Measurements from ENCODE around the gene CNTNAP2.

Gene CNTNAP2

GRCh38 chr7:146138926-146139325 is 22.3 kb downstream of the CNTNAP2 start:
- POLR2A ChIA-PET: no interaction called here
- CTCF ChIA-PET: no interaction called here
- TF ChIP-seq FOXM1 (IDR thresholded peaks at IDR 0.05; ENCODE audit: borderline replicate concordance): no peak
- no peak for TF ChIP-seq HDGF (IDR thresholded peaks at IDR 0.05; ENCODE audit: borderline replicate concordance)
- no peak for TF ChIP-seq ELF4 (IDR thresholded peaks at IDR 0.05)
- TF ChIP-seq LEF1 (IDR thresholded peaks at IDR 0.05; ENCODE audit: borderline replicate concordance): no peak
- DNase-seq (ENCODE audit: extremely low spot score): no peak

- CTCF ChIA-PET: no interaction called here
- TF ChIP-seq PKNOX1 (IDR thresholded peaks at IDR 0.05) (no peak), L3MBTL2 (conservative IDR thresholded peaks at IDR 0.05) (no peak), CTBP1 (IDR thresholded peaks at IDR 0.05; ENCODE audit: borderline replicate concordance) (no peak), FOXA1 (IDR thresholded peaks at IDR 0.05) (no peak), NFRKB (IDR thresholded peaks at IDR 0.05) (no peak), LEF1 (IDR thresholded peaks at IDR 0.05; ENCODE audit: borderline replicate concordance) (no peak), SUZ12 (IDR thresholded peaks at IDR 0.05) (no peak), HDGF (IDR thresholded peaks at IDR 0.05; ENCODE audit: borderline replicate concordance) (no peak), ZNF384 (IDR thresholded peaks at IDR 0.05) (no peak), FOXM1 (IDR thresholded peaks at IDR 0.05; ENCODE audit: borderline replicate concordance) (no peak), ELF4 (IDR thresholded peaks at IDR 0.05) (no peak), SP1 (IDR thresholded peaks at IDR 0.05) (no peak), BHLHE40 (IDR thresholded peaks at IDR 0.05; ENCODE audit: borderline replicate concordance) (no peak), TARDBP (IDR thresholded peaks at IDR 0.05) (no peak), FOXK2 (IDR thresholded peaks at IDR 0.05) (no peak), ARNT (IDR thresholded peaks at IDR 0.05) (no peak)
- DNase-seq (ENCODE audit: extremely low spot score): no peak
- POLR2A ChIA-PET: no interaction called here
These were observed 30.4 kb downstream of the CNTNAP2 start for GRCh38 chr7:146146831-146147486.

- CTCF ChIA-PET: no interaction called here
- no peak for DNase-seq (ENCODE audit: extremely low spot score)
- POLR2A ChIA-PET: no interaction called here
- TF ChIP-seq PKNOX1 (IDR thresholded peaks at IDR 0.05) (no peak), FOXK2 (IDR thresholded peaks at IDR 0.05) (no peak), ELF4 (IDR thresholded peaks at IDR 0.05) (no peak), CTBP1 (IDR thresholded peaks at IDR 0.05; ENCODE audit: borderline replicate concordance) (no peak), SUZ12 (IDR thresholded peaks at IDR 0.05) (no peak), FOXM1 (IDR thresholded peaks at IDR 0.05; ENCODE audit: borderline replicate concordance) (no peak), NFRKB (IDR thresholded peaks at IDR 0.05) (no peak), TARDBP (IDR thresholded peaks at IDR 0.05) (no peak), BHLHE40 (IDR thresholded peaks at IDR 0.05; ENCODE audit: borderline replicate concordance) (no peak), LEF1 (IDR thresholded peaks at IDR 0.05; ENCODE audit: borderline replicate concordance) (no peak), ARNT (IDR thresholded peaks at IDR 0.05) (no peak), FOXA1 (IDR thresholded peaks at IDR 0.05) (no peak)
These were observed 33.6 kb downstream of the CNTNAP2 start for GRCh38 chr7:146150153-146150552.

- ChIA-PET POLR2A (no interaction called here), CTCF (no interaction called here)
- no peak for DNase-seq (ENCODE audit: extremely low spot score)
- TF ChIP-seq TARDBP (IDR thresholded peaks at IDR 0.05): no peak
- TF ChIP-seq PKNOX1 (IDR thresholded peaks at IDR 0.05): no peak
- TF ChIP-seq CTBP1 (IDR thresholded peaks at IDR 0.05; ENCODE audit: borderline replicate concordance): no peak
- no peak for TF ChIP-seq NFRKB (IDR thresholded peaks at IDR 0.05)
- TF ChIP-seq L3MBTL2 (conservative IDR thresholded peaks at IDR 0.05): no peak
- TF ChIP-seq ARNT (IDR thresholded peaks at IDR 0.05): no peak
- TF ChIP-seq SP1 (IDR thresholded peaks at IDR 0.05): no peak
- TF ChIP-seq SUZ12 (IDR thresholded peaks at IDR 0.05): no peak
- TF ChIP-seq HDGF (IDR thresholded peaks at IDR 0.05; ENCODE audit: borderline replicate concordance): no peak
- TF ChIP-seq BHLHE40 (IDR thresholded peaks at IDR 0.05; ENCODE audit: borderline replicate concordance): no peak
- no peak for TF ChIP-seq FOXM1 (IDR thresholded peaks at IDR 0.05; ENCODE audit: borderline replicate concordance)
- TF ChIP-seq FOXK2 (IDR thresholded peaks at IDR 0.05): no peak
- no peak for TF ChIP-seq FOXA1 (IDR thresholded peaks at IDR 0.05)
- TF ChIP-seq ZNF384 (IDR thresholded peaks at IDR 0.05): no peak
- TF ChIP-seq ELF4 (IDR thresholded peaks at IDR 0.05): no peak
- TF ChIP-seq LEF1 (IDR thresholded peaks at IDR 0.05; ENCODE audit: borderline replicate concordance): no peak
These were observed 55.5 kb downstream of the CNTNAP2 start for GRCh38 chr7:146172112-146172511.

GRCh38 chr7:146175716-146176115 is 59.1 kb downstream of the CNTNAP2 start:
- CTCF ChIA-PET: no interaction called here

GRCh38 chr7:146176860-146177259 is 60.3 kb downstream of the CNTNAP2 start:
- TF ChIP-seq ZNF384 (IDR thresholded peaks at IDR 0.05): no peak
- no peak for TF ChIP-seq NFRKB (IDR thresholded peaks at IDR 0.05)
- TF ChIP-seq SP1 (IDR thresholded peaks at IDR 0.05): no peak
- TF ChIP-seq BHLHE40 (IDR thresholded peaks at IDR 0.05; ENCODE audit: borderline replicate concordance): no peak
- no peak for TF ChIP-seq CTBP1 (IDR thresholded peaks at IDR 0.05; ENCODE audit: borderline replicate concordance)
- no peak for TF ChIP-seq ARNT (IDR thresholded peaks at IDR 0.05)
- no peak for TF ChIP-seq SUZ12 (IDR thresholded peaks at IDR 0.05)
- TF ChIP-seq LEF1 (IDR thresholded peaks at IDR 0.05; ENCODE audit: borderline replicate concordance): no peak
- TF ChIP-seq FOXA1 (IDR thresholded peaks at IDR 0.05): no peak
- no peak for TF ChIP-seq ELF4 (IDR thresholded peaks at IDR 0.05)
- POLR2A ChIA-PET: no interaction called here
- no peak for DNase-seq (ENCODE audit: extremely low spot score)
- CTCF ChIA-PET: no interaction called here

More at GRCh38 chr7:146175716-146176115, 59.1 kb downstream of the CNTNAP2 start:
- POLR2A ChIA-PET: no interaction called here
- peak; percentile 27 for DNase-seq (ENCODE audit: extremely low spot score)
- TF ChIP-seq CTBP1 (IDR thresholded peaks at IDR 0.05; ENCODE audit: borderline replicate concordance): no peak
